Measurements from ENCODE around the gene CREBBP.

The CREBBP gene

GRCh38 chr16:3691761-3692160 lies 188.8 kb downstream of the CREBBP start:
- WGBS, 2 donors (ENCODE audit: extremely low coverage in 2 of 2, insufficient read length in 2 of 2, insufficient replicate concordance in 1 of 2), result no CpG with 5 or more reads among the region's 12 CpGs
- H3K23ac ChIP-seq (ENCODE audit: low read depth, low read length, poor library complexity), result no peak overlapping the region

GRCh38 chr16:3690980-3691720 lies 189.4 kb downstream of the CREBBP start:
- H3K79me1 ChIP-seq (ENCODE audit: low read depth, low read length), result no peaks in the 10 kb centered on the region
- H3K4me2 ChIP-seq (ENCODE audit: insufficient read depth, low read length, poor library complexity, severe bottlenecking), result no peak overlapping the region
- H4K91ac ChIP-seq (ENCODE audit: low read depth, low read length, poor library complexity), result no peak overlapping the region
- H3K4me1 ChIP-seq (ENCODE audit: control insufficient read depth in 2 of 2, insufficient read depth in 1 of 2, low read depth in 1 of 2, low read length in 2 of 2), result no peaks in the 10 kb centered on the region
- H3K36me3 ChIP-seq (replicated peaks in 1 of 2; ENCODE audit: control insufficient read depth in 2 of 2, insufficient read depth in 2 of 2, low read length in 2 of 2), result peaks cover 16 to 67% of the 10 kb centered on the region in 2 donors
- no peaks in the 10 kb centered on the region for H3K9me3 ChIP-seq (replicated peaks in 1 of 2; ENCODE audit: control insufficient read depth in 2 of 2, insufficient read depth in 1 of 2, low read depth in 1 of 2, low read length in 2 of 2)
- H3K18ac ChIP-seq (ENCODE audit: low read length), result no peak overlapping the region
- H2BK15ac ChIP-seq (ENCODE audit: low read length), result no peak overlapping the region
- no peak overlapping the region for H3K23ac ChIP-seq (ENCODE audit: low read depth, low read length, poor library complexity)
- no peak overlapping the region for H3K4ac ChIP-seq (ENCODE audit: low read length)
- no CpG with 5 or more reads among the region's 19 CpGs for WGBS, 2 donors (ENCODE audit: extremely low coverage in 2 of 2, insufficient read length in 2 of 2, insufficient replicate concordance in 1 of 2)
- H4K8ac ChIP-seq (ENCODE audit: low read depth, low read length), result no peak overlapping the region
- H3K14ac ChIP-seq (ENCODE audit: low read length), result no peak overlapping the region
- no peak overlapping the region for H2BK12ac ChIP-seq (ENCODE audit: low read length)
- no peak overlapping the region for H3K9ac ChIP-seq (ENCODE audit: low read depth, low read length, poor library complexity)
- no peak overlapping the region for H2AK5ac ChIP-seq (ENCODE audit: low read depth, low read length)
- no peak overlapping the region for H3K27ac ChIP-seq (replicated peaks; ENCODE audit: low read length)
- H2BK5ac ChIP-seq (ENCODE audit: low read length), result no peak overlapping the region
- no peak overlapping the region for H2AFZ ChIP-seq (ENCODE audit: low read length)
- no peak for DNase-seq (ENCODE audit: low spot score)
- no peak overlapping the region for H2BK120ac ChIP-seq (ENCODE audit: low read depth, low read length)
- no peak overlapping the region for H3K4me3 ChIP-seq (ENCODE audit: low read length in 2 of 2)
- no peaks in the 10 kb centered on the region for H3K27me3 ChIP-seq (ENCODE audit: control insufficient read depth in 3 of 3, insufficient read depth in 3 of 3, low read depth in 1 of 3, low read length in 3 of 3)

More at GRCh38 chr16:3691761-3692160, 188.8 kb downstream of the CREBBP start:
- Histone ChIP-seq H4K8ac (ENCODE audit: low read depth, low read length) (no peak overlapping the region), H3K36me3 (replicated peaks in 1 of 2; ENCODE audit: control insufficient read depth in 2 of 2, insufficient read depth in 2 of 2, low read length in 2 of 2) (peaks cover 14 to 65% of the 10 kb centered on the region in 2 donors), H3K4ac (ENCODE audit: low read length) (no peak overlapping the region), H2BK5ac (ENCODE audit: low read length) (no peak overlapping the region), H3K14ac (ENCODE audit: low read length) (no peak overlapping the region), H2AK5ac (ENCODE audit: low read depth, low read length) (no peak overlapping the region), H3K4me1 (ENCODE audit: control insufficient read depth in 2 of 2, insufficient read depth in 1 of 2, low read depth in 1 of 2, low read length in 2 of 2) (no peaks in the 10 kb centered on the region), H3K27me3 (ENCODE audit: control insufficient read depth in 3 of 3, insufficient read depth in 3 of 3, low read depth in 1 of 3, low read length in 3 of 3) (no peaks in the 10 kb centered on the region), H3K4me2 (ENCODE audit: insufficient read depth, low read length, poor library complexity, severe bottlenecking) (no peak overlapping the region), H2BK15ac (ENCODE audit: low read length) (no peak overlapping the region), H4K91ac (ENCODE audit: low read depth, low read length, poor library complexity) (no peak overlapping the region), H3K9ac (ENCODE audit: low read depth, low read length, poor library complexity) (no peak overlapping the region), H3K79me1 (ENCODE audit: low read depth, low read length) (no peaks in the 10 kb centered on the region), H3K4me3 (ENCODE audit: low read length in 2 of 2) (no peak overlapping the region), H2BK120ac (ENCODE audit: low read depth, low read length) (no peak overlapping the region), H2AFZ (ENCODE audit: low read length) (no peak overlapping the region), H3K27ac (replicated peaks; ENCODE audit: low read length) (no peak overlapping the region), H3K9me3 (replicated peaks in 1 of 2; ENCODE audit: control insufficient read depth in 2 of 2, insufficient read depth in 1 of 2, low read depth in 1 of 2, low read length in 2 of 2) (no peaks in the 10 kb centered on the region), H3K18ac (ENCODE audit: low read length) (no peak overlapping the region), H2BK12ac (ENCODE audit: low read length) (no peak overlapping the region)
- no peak for DNase-seq (ENCODE audit: low spot score)

GRCh38 chr16:3690470-3690928 lies 190.0 kb downstream of the CREBBP start:
- Histone ChIP-seq H3K23ac (ENCODE audit: low read depth, low read length, poor library complexity) (no peak overlapping the region), H3K14ac (ENCODE audit: low read length) (no peak overlapping the region), H4K91ac (ENCODE audit: low read depth, low read length, poor library complexity) (no peak overlapping the region), H3K36me3 (replicated peaks in 1 of 2; ENCODE audit: control insufficient read depth in 2 of 2, insufficient read depth in 2 of 2, low read length in 2 of 2) (peaks cover 21 to 68% of the 10 kb centered on the region in 2 donors), H4K8ac (ENCODE audit: low read depth, low read length) (no peak overlapping the region), H3K9me3 (replicated peaks in 1 of 2; ENCODE audit: control insufficient read depth in 2 of 2, insufficient read depth in 1 of 2, low read depth in 1 of 2, low read length in 2 of 2) (no peaks in the 10 kb centered on the region), H3K4me2 (ENCODE audit: insufficient read depth, low read length, poor library complexity, severe bottlenecking) (no peak overlapping the region), H3K4me1 (ENCODE audit: control insufficient read depth in 2 of 2, insufficient read depth in 1 of 2, low read depth in 1 of 2, low read length in 2 of 2) (no peaks in the 10 kb centered on the region), H2BK5ac (ENCODE audit: low read length) (no peak overlapping the region), H3K27me3 (ENCODE audit: control insufficient read depth in 3 of 3, insufficient read depth in 3 of 3, low read depth in 1 of 3, low read length in 3 of 3) (no peaks in the 10 kb centered on the region), H2AK5ac (ENCODE audit: low read depth, low read length) (no peak overlapping the region), H2AFZ (ENCODE audit: low read length) (peak overlapping the region; percentile 20), H3K9ac (ENCODE audit: low read depth, low read length, poor library complexity) (no peak overlapping the region), H3K4ac (ENCODE audit: low read length) (no peak overlapping the region), H2BK120ac (ENCODE audit: low read depth, low read length) (no peak overlapping the region), H3K27ac (replicated peaks; ENCODE audit: low read length) (no peak overlapping the region), H2BK12ac (ENCODE audit: low read length) (no peak overlapping the region), H3K4me3 (ENCODE audit: low read length in 2 of 2) (no peak overlapping the region), H3K18ac (ENCODE audit: low read length) (no peak overlapping the region), H3K79me1 (ENCODE audit: low read depth, low read length) (no peaks in the 10 kb centered on the region), H2BK15ac (ENCODE audit: low read length) (no peak overlapping the region)
- DNase-seq (ENCODE audit: low spot score), result peak; percentile 67
- WGBS, 2 donors (ENCODE audit: extremely low coverage in 2 of 2, insufficient read length in 2 of 2, insufficient replicate concordance in 1 of 2), result no CpG with 5 or more reads among the region's 18 CpGs

GRCh38 chr16:3689731-3690130 lies 190.8 kb downstream of the CREBBP start:
- Histone ChIP-seq H3K36me3 (replicated peaks in 1 of 2; ENCODE audit: control insufficient read depth in 2 of 2, insufficient read depth in 2 of 2, low read length in 2 of 2) (peaks cover 28 to 69% of the 10 kb centered on the region in 2 donors), H3K27me3 (ENCODE audit: control insufficient read depth in 3 of 3, insufficient read depth in 3 of 3, low read depth in 1 of 3, low read length in 3 of 3) (no peaks in the 10 kb centered on the region)

More at GRCh38 chr16:3689731-3690130, 190.8 kb downstream of the CREBBP start:
- H2AK5ac ChIP-seq (ENCODE audit: low read depth, low read length), result no peak overlapping the region
- WGBS, 2 donors (ENCODE audit: extremely low coverage in 2 of 2, insufficient read length in 2 of 2, insufficient replicate concordance in 1 of 2), result no CpG with 5 or more reads among the region's 7 CpGs
- DNase-seq (ENCODE audit: low spot score), result no peak
- no peak overlapping the region for H2BK15ac ChIP-seq (ENCODE audit: low read length)
- no peak overlapping the region for H3K27ac ChIP-seq (replicated peaks; ENCODE audit: low read length)
- no peak overlapping the region for H3K23ac ChIP-seq (ENCODE audit: low read depth, low read length, poor library complexity)
- H3K9ac ChIP-seq (ENCODE audit: low read depth, low read length, poor library complexity), result no peak overlapping the region
- H2AFZ ChIP-seq (ENCODE audit: low read length), result no peak overlapping the region
- no peaks in the 10 kb centered on the region for H3K4me1 ChIP-seq (ENCODE audit: control insufficient read depth in 2 of 2, insufficient read depth in 1 of 2, low read depth in 1 of 2, low read length in 2 of 2)
- no peak overlapping the region for H3K14ac ChIP-seq (ENCODE audit: low read length)
- no peaks in the 10 kb centered on the region for H3K79me1 ChIP-seq (ENCODE audit: low read depth, low read length)
- no peak overlapping the region for H4K91ac ChIP-seq (ENCODE audit: low read depth, low read length, poor library complexity)
- H2BK5ac ChIP-seq (ENCODE audit: low read length), result no peak overlapping the region
- no peaks in the 10 kb centered on the region for H3K9me3 ChIP-seq (replicated peaks in 1 of 2; ENCODE audit: control insufficient read depth in 2 of 2, insufficient read depth in 1 of 2, low read depth in 1 of 2, low read length in 2 of 2)
- no peak overlapping the region for H3K4ac ChIP-seq (ENCODE audit: low read length)
- no peak overlapping the region for H2BK12ac ChIP-seq (ENCODE audit: low read length)
- no peak overlapping the region for H3K18ac ChIP-seq (ENCODE audit: low read length)
- H4K8ac ChIP-seq (ENCODE audit: low read depth, low read length), result no peak overlapping the region
- H3K4me2 ChIP-seq (ENCODE audit: insufficient read depth, low read length, poor library complexity, severe bottlenecking), result no peak overlapping the region
- no peak overlapping the region for H2BK120ac ChIP-seq (ENCODE audit: low read depth, low read length)
- no peak overlapping the region for H3K4me3 ChIP-seq (ENCODE audit: low read length in 2 of 2)

Measured in neuronal stem cell (in vitro differentiated cells).